OCI-LY1 (cell line): ENCODE measurements around the gene HAUS8.

ENCODE experiments used
- H2AFZ ChIP-seq: fragments of 200-600 bp; sonication (generic), shearing (Covaris generic); 2 replicates; pipeline ENCODE4 v1.6.0; 2014; ENCODE audit warnings: antibody characterized with exemption, mild to moderate bottlenecking, low read length
- H3F3A ChIP-seq: fragments of 200-600 bp; sonication (generic), shearing (Covaris generic); 2 replicates; pipeline ENCODE4 v1.6.0; 2014; ENCODE audit warnings: mild to moderate bottlenecking, antibody characterized with exemption, low read length, moderate library complexity; ENCODE audit not compliant: insufficient read depth
- H3K27ac ChIP-seq: fragments of 200-600 bp; sonication (generic); 2 replicates; pipeline ENCODE4 v1.5.1; 2014; ENCODE audit warnings: low read length, mixed run types, mild to moderate bottlenecking, low read depth; ENCODE audit not compliant: poor library complexity, severe bottlenecking
- H3K27me3 ChIP-seq: fragments of 200-600 bp; sonication (generic); 2 replicates; pipeline ENCODE4 v1.6.0; 2014; ENCODE audit warnings: antibody characterized with exemption, mild to moderate bottlenecking, low read length, moderate library complexity; ENCODE audit not compliant: insufficient read depth
- H3K36me3 ChIP-seq: fragments of 200-600 bp; sonication (generic); 2 replicates; pipeline ENCODE4 v1.6.1; 2014; ENCODE audit warnings: mild to moderate bottlenecking, antibody characterized with exemption, low read length, moderate library complexity, mixed read lengths; ENCODE audit not compliant: insufficient read depth
- H3K4me1 ChIP-seq: fragments of 200-600 bp; sonication (generic); 2 replicates; pipeline ENCODE4 v1.5.1; 2014; ENCODE audit warnings: mild to moderate bottlenecking, low read length, moderate library complexity; ENCODE audit not compliant: insufficient read depth, severe bottlenecking
- H3K4me2 ChIP-seq: fragments of 200-600 bp; sonication (generic), shearing (Covaris generic); 2 replicates; pipeline ENCODE4 v1.6.1; 2014; ENCODE audit warnings: low read length
- H3K4me3 ChIP-seq: fragments of 200-600 bp; sonication (generic); 2 replicates; pipeline ENCODE4 v1.5.1; 2014; ENCODE audit warnings: low read length, low read depth, mild to moderate bottlenecking, mixed read lengths; ENCODE audit not compliant: poor library complexity, severe bottlenecking
- H3K79me2 ChIP-seq: fragments of 200-600 bp; shearing (Covaris generic); 2 replicates; pipeline ENCODE4 v1.6.1; 2016; ENCODE audit warnings: mixed run types, low read length, mixed read lengths; ENCODE audit not compliant: insufficient read depth
- H3K9ac ChIP-seq: fragments of 200-600 bp; sonication (generic), shearing (Covaris generic); 2 replicates; pipeline ENCODE4 v1.6.1; 2014; ENCODE audit warnings: mild to moderate bottlenecking, low read length, mixed read lengths
- H3K9me2 ChIP-seq: fragments of 200-600 bp; sonication (generic), shearing (Covaris generic); 2 replicates; pipeline ENCODE4 v1.6.1; 2014; ENCODE audit warnings: low read depth, mild to moderate bottlenecking, low read length, mixed read lengths
- H3K9me3 ChIP-seq: fragments of 200-600 bp; shearing (Covaris generic); 2 replicates; pipeline ENCODE4 v1.6.1; 2014; ENCODE audit warnings: low read length, mixed read lengths
- H4K20me1 ChIP-seq: fragments of 200-600 bp; sonication (generic), shearing (Covaris generic); 2 replicates; pipeline ENCODE4 v1.6.0; 2016; ENCODE audit warnings: mild to moderate bottlenecking, low read length; ENCODE audit not compliant: insufficient read depth
- EZH2 ChIP-seq: fragments of 200-600 bp; sonication (generic), shearing (Covaris generic); IDR thresholded peaks from 2 replicates; pipeline ENCODE4 v1.8.0; 2017; ENCODE audit warnings: borderline replicate concordance, mixed run types, mild to moderate bottlenecking, antibody characterized with exemption, low read length, moderate library complexity, mixed read lengths
- TF ChIP-seq, protein P1 (sequence below): fragments of 200-600 bp; sonication (generic), shearing (Covaris generic); IDR thresholded peaks from 2 replicates; pipeline ENCODE4 v1.5.1; 2017; ENCODE audit warnings: mild to moderate bottlenecking, antibody characterized with exemption, low read length, moderate library complexity, mixed read lengths

The HAUS8 gene

DNA sequence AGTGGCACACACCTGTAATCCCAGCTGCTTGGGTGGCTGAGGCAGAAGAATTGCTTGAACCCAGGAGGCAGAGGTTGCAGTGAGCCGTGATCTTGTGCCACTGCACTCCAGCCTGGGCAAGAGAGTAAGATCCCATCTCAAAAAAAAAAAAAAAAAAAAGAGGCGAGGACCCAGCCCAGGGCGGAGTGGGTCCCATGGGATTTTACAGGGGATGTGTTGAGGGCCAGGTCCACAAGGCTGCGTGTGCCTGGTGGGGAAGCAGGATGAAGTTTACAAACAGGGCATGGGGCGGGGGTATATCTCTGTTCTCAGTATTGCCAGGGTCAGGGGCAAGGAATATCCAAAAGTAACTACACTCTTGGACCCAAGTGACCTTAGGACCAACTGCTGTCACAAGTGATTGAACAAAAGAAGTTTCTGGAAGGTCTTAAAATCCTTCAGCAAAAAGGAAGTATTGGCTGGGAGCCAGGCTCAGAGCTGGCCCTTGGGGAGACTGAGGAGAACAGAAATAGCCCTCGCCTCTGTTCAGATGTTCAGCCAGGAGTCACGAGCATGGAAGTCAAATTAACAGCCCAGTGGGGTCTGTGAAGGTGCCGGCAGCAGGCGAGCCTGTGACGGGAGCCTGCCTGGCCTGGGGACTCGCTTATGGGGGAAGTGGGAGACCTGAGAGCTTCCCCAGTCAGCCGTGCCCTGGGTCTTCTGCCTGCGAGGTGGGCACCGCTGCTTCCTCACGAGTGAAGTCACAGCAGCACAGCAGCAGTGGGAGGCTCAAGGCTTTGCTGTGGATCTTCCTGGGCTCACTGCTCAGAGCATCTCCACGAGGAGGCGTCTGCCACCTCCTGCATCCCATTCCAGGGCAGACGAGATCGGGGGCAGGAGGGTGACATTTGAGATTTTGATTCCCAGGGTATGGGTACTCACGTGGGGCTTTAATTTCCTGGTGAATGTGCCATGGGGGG, 6.7 kb upstream of the HAUS8 start:
- H4K20me1 ChIP-seq: no peaks in the 10 kb centered on the region
- peak overlapping the region; percentile 8; the same call in 1 of the 2 replicates for H3K4me2 ChIP-seq
- H3K27me3 ChIP-seq: no peaks in the 10 kb centered on the region
- H3K79me2 ChIP-seq: peaks cover 40% of the 10 kb centered on the region
- H2AFZ ChIP-seq: no peak overlapping the region
- no peaks in the 10 kb centered on the region for H3F3A ChIP-seq
- H3K4me3 ChIP-seq: peak overlapping the region; percentile 9
- H3K4me1 ChIP-seq: peaks cover 48% of the 10 kb centered on the region
- H3K9me3 ChIP-seq: no peaks in the 10 kb centered on the region
- no peaks in the 10 kb centered on the region for H3K9me2 ChIP-seq
- TF ChIP-seq, protein P1, sequence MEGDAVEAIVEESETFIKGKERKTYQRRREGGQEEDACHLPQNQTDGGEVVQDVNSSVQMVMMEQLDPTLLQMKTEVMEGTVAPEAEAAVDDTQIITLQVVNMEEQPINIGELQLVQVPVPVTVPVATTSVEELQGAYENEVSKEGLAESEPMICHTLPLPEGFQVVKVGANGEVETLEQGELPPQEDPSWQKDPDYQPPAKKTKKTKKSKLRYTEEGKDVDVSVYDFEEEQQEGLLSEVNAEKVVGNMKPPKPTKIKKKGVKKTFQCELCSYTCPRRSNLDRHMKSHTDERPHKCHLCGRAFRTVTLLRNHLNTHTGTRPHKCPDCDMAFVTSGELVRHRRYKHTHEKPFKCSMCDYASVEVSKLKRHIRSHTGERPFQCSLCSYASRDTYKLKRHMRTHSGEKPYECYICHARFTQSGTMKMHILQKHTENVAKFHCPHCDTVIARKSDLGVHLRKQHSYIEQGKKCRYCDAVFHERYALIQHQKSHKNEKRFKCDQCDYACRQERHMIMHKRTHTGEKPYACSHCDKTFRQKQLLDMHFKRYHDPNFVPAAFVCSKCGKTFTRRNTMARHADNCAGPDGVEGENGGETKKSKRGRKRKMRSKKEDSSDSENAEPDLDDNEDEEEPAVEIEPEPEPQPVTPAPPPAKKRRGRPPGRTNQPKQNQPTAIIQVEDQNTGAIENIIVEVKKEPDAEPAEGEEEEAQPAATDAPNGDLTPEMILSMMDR: no peak
- no peak for TF ChIP-seq EZH2
- peaks cover 8% of the 10 kb centered on the region for H3K36me3 ChIP-seq
- H3K9ac ChIP-seq: peak overlapping the region; percentile 0; the same call in 1 of the 2 replicates
- H3K27ac ChIP-seq: peak overlapping the region; percentile 11

DNA sequence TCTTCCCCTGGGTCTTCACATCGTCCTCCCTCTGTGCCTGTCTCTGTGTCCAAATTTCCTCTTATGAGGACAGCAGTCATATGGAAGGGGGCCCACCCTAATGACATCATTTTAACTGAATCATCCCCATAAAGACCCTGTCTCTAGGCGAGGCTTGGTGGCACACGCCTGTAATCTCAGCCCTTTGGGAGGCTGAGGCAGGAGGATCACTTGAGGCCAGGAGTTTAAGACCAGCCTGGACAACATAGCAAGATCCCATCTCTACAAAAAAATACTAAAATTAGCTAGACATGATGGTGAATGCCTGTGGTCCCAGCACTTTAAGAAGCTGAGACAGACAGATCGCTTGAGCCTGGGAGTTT, 5.2 kb upstream of the HAUS8 start:
- H3K4me1 ChIP-seq: peaks cover 53% of the 10 kb centered on the region

DNA sequence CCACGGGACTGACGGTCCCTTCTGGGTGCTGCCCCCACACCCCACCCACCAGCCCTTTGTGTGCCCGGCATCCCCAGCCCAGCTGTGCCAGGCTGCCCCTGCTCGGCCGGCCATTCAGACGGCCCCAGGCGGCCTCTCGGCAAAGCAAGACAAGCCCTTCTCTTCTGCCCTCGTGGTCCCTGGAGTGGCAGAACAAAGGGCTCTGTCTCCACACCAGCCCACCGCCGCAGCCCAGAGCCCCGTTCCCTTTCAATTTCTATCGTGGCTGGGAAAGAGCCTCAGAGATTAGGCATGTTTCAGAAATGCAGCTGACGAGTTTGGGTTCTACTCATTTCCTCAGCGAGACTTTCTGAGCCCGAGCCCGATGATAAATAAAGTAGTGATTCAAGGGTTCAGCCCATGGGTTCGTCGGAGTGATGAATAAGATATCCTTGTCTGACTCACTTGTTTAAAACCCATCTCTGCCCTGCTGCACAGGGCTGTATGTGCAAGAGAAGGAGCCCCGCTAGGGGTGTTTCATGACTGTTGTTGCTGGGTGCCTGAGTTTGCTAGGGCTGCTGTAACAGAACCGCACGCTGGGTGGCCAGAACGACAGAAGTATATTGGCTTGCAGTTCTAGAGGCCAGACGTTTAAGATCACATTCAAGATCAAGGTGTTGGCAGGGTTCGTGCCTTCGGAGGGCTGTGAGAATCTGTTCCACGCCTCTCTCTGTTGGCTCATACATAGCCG, 4.6 kb upstream of the HAUS8 start:
- H3K4me1 ChIP-seq: peaks cover 53% of the 10 kb centered on the region
- TF ChIP-seq EZH2: no peak
- TF ChIP-seq, protein P1: peak; percentile 64
- H3F3A ChIP-seq: no peaks in the 10 kb centered on the region
- no peak overlapping the region for H2AFZ ChIP-seq
- H3K27ac ChIP-seq: peak overlapping the region; percentile 70
- no peaks in the 10 kb centered on the region for H3K27me3 ChIP-seq
- H3K36me3 ChIP-seq: no peaks in the 10 kb centered on the region; the same call in 1 of the 2 replicates
- peak overlapping the region; percentile 86 for H3K4me2 ChIP-seq
- no peaks in the 10 kb centered on the region for H3K9me3 ChIP-seq
- H3K9me2 ChIP-seq: no peaks in the 10 kb centered on the region
- peaks cover 45% of the 10 kb centered on the region for H3K79me2 ChIP-seq
- peak overlapping the region; percentile 55; the same call in 1 of the 2 replicates for H3K9ac ChIP-seq
- H3K4me3 ChIP-seq: peak overlapping the region; percentile 56
- no peaks in the 10 kb centered on the region for H4K20me1 ChIP-seq

More for the DNA sequence above, 5.2 kb upstream of the HAUS8 start:
- Histone ChIP-seq H3K27me3 (no peaks in the 10 kb centered on the region), H3K9ac (no peak overlapping the region; the same call in 1 of the 2 replicates), H3F3A (no peaks in the 10 kb centered on the region), H3K36me3 (no peaks in the 10 kb centered on the region; the same call in 1 of the 2 replicates), H3K4me2 (peak overlapping the region; percentile 86; the same call in 1 of the 2 replicates), H2AFZ (no peak overlapping the region), H3K9me2 (no peaks in the 10 kb centered on the region), H3K9me3 (no peaks in the 10 kb centered on the region), H3K27ac (peak overlapping the region; percentile 70), H3K4me3 (no peak overlapping the region), H4K20me1 (no peaks in the 10 kb centered on the region), H3K79me2 (peaks cover 45% of the 10 kb centered on the region)
- TF ChIP-seq EZH2: no peak
- TF ChIP-seq, protein P1: no peak
